ENCODE data around the gene LAGE3.

LAGE3 gene

GRCh38 chrX:154490021-154490413 lies 10.9 kb upstream of the LAGE3 start:
- peaks cover 1% of the 10 kb centered on the region for H3K9me3 ChIP-seq (ENCODE audit: insufficient read depth, low read depth, low read length)
- no peak overlapping the region for H2AFZ ChIP-seq (ENCODE audit: insufficient read depth, low read length, poor library complexity)
- peaks cover 17% of the 10 kb centered on the region for H3K79me1 ChIP-seq (ENCODE audit: low read length)
- peak overlapping the region; percentile 92 for H4K91ac ChIP-seq (ENCODE audit: low read depth, low read length)
- peak overlapping the region; percentile 18 for H2BK120ac ChIP-seq (ENCODE audit: insufficient read depth, low read length, poor library complexity)
- H3K36me3 ChIP-seq (ENCODE audit: control insufficient read depth in 1 of 2, insufficient read depth in 2 of 2, low read length in 2 of 2): peaks cover 21 to 22% of the 10 kb centered on the region in 2 experiments
- H3K27me3 ChIP-seq (ENCODE audit: insufficient read depth, low read length): no peaks in the 10 kb centered on the region
- H3K4ac ChIP-seq (ENCODE audit: low read depth, low read length): peak overlapping the region; percentile 34
- WGBS (ENCODE audit: extremely low coverage, insufficient coverage, insufficient read length): no CpG with 5 or more reads among the region's 19 CpGs
- H2AK5ac ChIP-seq (ENCODE audit: low read length): peak overlapping the region; percentile 28
- peak overlapping the region; percentile 79 for H3K9ac ChIP-seq (ENCODE audit: low read length)
- H3K18ac ChIP-seq (ENCODE audit: low read length): peak overlapping the region; percentile 32
- no peak overlapping the region for H2BK12ac ChIP-seq (ENCODE audit: low read length)
- peaks cover 20 to 22% of the 10 kb centered on the region in 2 experiments for H3K4me1 ChIP-seq (ENCODE audit: control insufficient read depth in 1 of 2, insufficient read depth in 2 of 2, low read length in 2 of 2)
- peak overlapping the region; percentile 87 for H3K4me2 ChIP-seq (ENCODE audit: low read length)
- peak overlapping the region; percentile 58 for H4K8ac ChIP-seq (ENCODE audit: low read depth, low read length)
- peak overlapping the region; percentile 78 for H3K27ac ChIP-seq (ENCODE audit: low read depth, low read length)
- peaks cover 16% of the 10 kb centered on the region for H3K79me2 ChIP-seq (ENCODE audit: control insufficient read depth, insufficient read depth, low read length, poor library complexity)
- peak in 1 of 2 donors; percentile 13 for DNase-seq
- H3K23ac ChIP-seq (ENCODE audit: low read length): no peak overlapping the region
- peak overlapping the region; percentile 68 for H3K4me3 ChIP-seq (ENCODE audit: low read depth, low read length)
- H2BK5ac ChIP-seq (ENCODE audit: low read depth, low read length, poor library complexity): peak overlapping the region; percentile 78
- peak overlapping the region; percentile 59 for H4K12ac ChIP-seq (ENCODE audit: low read depth, low read length)
- H3K14ac ChIP-seq (ENCODE audit: low read length): peak overlapping the region; percentile 36

- no peak overlapping the region for H2BK5ac ChIP-seq (ENCODE audit: low read depth, low read length, poor library complexity)
- H3K4me2 ChIP-seq (ENCODE audit: low read length): peak overlapping the region; percentile 87
- peaks cover 1% of the 10 kb centered on the region for H3K9me3 ChIP-seq (ENCODE audit: insufficient read depth, low read depth, low read length)
- no peak overlapping the region for H3K4me3 ChIP-seq (ENCODE audit: low read depth, low read length)
- H2BK120ac ChIP-seq (ENCODE audit: insufficient read depth, low read length, poor library complexity): no peak overlapping the region
- peak overlapping the region; percentile 43 for H3K4ac ChIP-seq (ENCODE audit: low read depth, low read length)
- H3K14ac ChIP-seq (ENCODE audit: low read length): no peak overlapping the region
- no peak overlapping the region for H4K8ac ChIP-seq (ENCODE audit: low read depth, low read length)
- WGBS (ENCODE audit: extremely low coverage, insufficient coverage, insufficient read length): no CpG with 5 or more reads among the region's 4 CpGs
- peaks cover 29 to 30% of the 10 kb centered on the region in 2 experiments for H3K36me3 ChIP-seq (ENCODE audit: control insufficient read depth in 1 of 2, insufficient read depth in 2 of 2, low read length in 2 of 2)
- peaks cover 16% of the 10 kb centered on the region for H3K79me2 ChIP-seq (ENCODE audit: control insufficient read depth, insufficient read depth, low read length, poor library complexity)
- no peak overlapping the region for H4K91ac ChIP-seq (ENCODE audit: low read depth, low read length)
- peak overlapping the region; percentile 35 for H2BK12ac ChIP-seq (ENCODE audit: low read length)
- peaks cover 20 to 22% of the 10 kb centered on the region in 2 experiments for H3K4me1 ChIP-seq (ENCODE audit: control insufficient read depth in 1 of 2, insufficient read depth in 2 of 2, low read length in 2 of 2)
- H2AK5ac ChIP-seq (ENCODE audit: low read length): no peak overlapping the region
- H3K27ac ChIP-seq (ENCODE audit: low read depth, low read length): no peak overlapping the region
- no peak overlapping the region for H3K18ac ChIP-seq (ENCODE audit: low read length)
- H3K27me3 ChIP-seq (ENCODE audit: insufficient read depth, low read length): no peaks in the 10 kb centered on the region
- H3K23ac ChIP-seq (ENCODE audit: low read length): no peak overlapping the region
- H3K79me1 ChIP-seq (ENCODE audit: low read length): peaks cover 17% of the 10 kb centered on the region
- peak overlapping the region; percentile 60 for H4K12ac ChIP-seq (ENCODE audit: low read depth, low read length)
- no peak for DNase-seq
- no peak overlapping the region for H2AFZ ChIP-seq (ENCODE audit: insufficient read depth, low read length, poor library complexity)
- H3K9ac ChIP-seq (ENCODE audit: low read length): no peak overlapping the region
These were observed 10.1 kb upstream of the LAGE3 start for GRCh38 chrX:154489182-154489581.

GRCh38 chrX:154488336-154489075 lies 9.4 kb upstream of the LAGE3 start:
- peaks cover 31 to 34% of the 10 kb centered on the region in 2 experiments for H3K36me3 ChIP-seq (ENCODE audit: control insufficient read depth in 1 of 2, insufficient read depth in 2 of 2, low read length in 2 of 2)
- H2AK5ac ChIP-seq (ENCODE audit: low read length): no peak overlapping the region
- H3K14ac ChIP-seq (ENCODE audit: low read length): no peak overlapping the region
- H3K79me1 ChIP-seq (ENCODE audit: low read length): peaks cover 17% of the 10 kb centered on the region
- no peak overlapping the region for H3K4me2 ChIP-seq (ENCODE audit: low read length)
- H3K4me1 ChIP-seq (ENCODE audit: control insufficient read depth in 1 of 2, insufficient read depth in 2 of 2, low read length in 2 of 2): peaks cover 20 to 22% of the 10 kb centered on the region in 2 experiments
- no peak overlapping the region for H2BK5ac ChIP-seq (ENCODE audit: low read depth, low read length, poor library complexity)
- no peak overlapping the region for H4K91ac ChIP-seq (ENCODE audit: low read depth, low read length)
- peaks cover 16% of the 10 kb centered on the region for H3K79me2 ChIP-seq (ENCODE audit: control insufficient read depth, insufficient read depth, low read length, poor library complexity)
- no peak overlapping the region for H2BK120ac ChIP-seq (ENCODE audit: insufficient read depth, low read length, poor library complexity)
- no CpG with 5 or more reads among the region's 20 CpGs for WGBS (ENCODE audit: extremely low coverage, insufficient coverage, insufficient read length)
- no peaks in the 10 kb centered on the region for H3K27me3 ChIP-seq (ENCODE audit: insufficient read depth, low read length)
- no peak overlapping the region for H3K9ac ChIP-seq (ENCODE audit: low read length)
- DNase-seq: no peak
- peaks cover 1% of the 10 kb centered on the region for H3K9me3 ChIP-seq (ENCODE audit: insufficient read depth, low read depth, low read length)
- H4K12ac ChIP-seq (ENCODE audit: low read depth, low read length): no peak overlapping the region
- H3K23ac ChIP-seq (ENCODE audit: low read length): no peak overlapping the region
- H4K8ac ChIP-seq (ENCODE audit: low read depth, low read length): no peak overlapping the region
- no peak overlapping the region for H2BK12ac ChIP-seq (ENCODE audit: low read length)
- no peak overlapping the region for H2AFZ ChIP-seq (ENCODE audit: insufficient read depth, low read length, poor library complexity)
- no peak overlapping the region for H3K27ac ChIP-seq (ENCODE audit: low read depth, low read length)
- H3K4ac ChIP-seq (ENCODE audit: low read depth, low read length): no peak overlapping the region
- H3K18ac ChIP-seq (ENCODE audit: low read length): no peak overlapping the region
- H3K4me3 ChIP-seq (ENCODE audit: low read depth, low read length): no peak overlapping the region

GRCh38 chrX:154487518-154488290 lies 8.6 kb upstream of the LAGE3 start:
- no peaks in the 10 kb centered on the region for H3K27me3 ChIP-seq (ENCODE audit: insufficient read depth, low read length)
- no CpG with 5 or more reads among the region's 28 CpGs for WGBS (ENCODE audit: extremely low coverage, insufficient coverage, insufficient read length)

More at GRCh38 chrX:154487518-154488290, 8.6 kb upstream of the LAGE3 start:
- no peak overlapping the region for H3K9ac ChIP-seq (ENCODE audit: low read length)
- H2AK5ac ChIP-seq (ENCODE audit: low read length): peak overlapping the region; percentile 1
- H3K79me2 ChIP-seq (ENCODE audit: control insufficient read depth, insufficient read depth, low read length, poor library complexity): peaks cover 16% of the 10 kb centered on the region
- no peak overlapping the region for H2BK5ac ChIP-seq (ENCODE audit: low read depth, low read length, poor library complexity)
- DNase-seq: no peak
- H3K79me1 ChIP-seq (ENCODE audit: low read length): peaks cover 17% of the 10 kb centered on the region
- H3K27ac ChIP-seq (ENCODE audit: low read depth, low read length): peak overlapping the region; percentile 93
- H3K36me3 ChIP-seq (ENCODE audit: control insufficient read depth in 1 of 2, insufficient read depth in 2 of 2, low read length in 2 of 2): peaks cover 31 to 34% of the 10 kb centered on the region in 2 experiments
- peaks cover 1% of the 10 kb centered on the region for H3K9me3 ChIP-seq (ENCODE audit: insufficient read depth, low read depth, low read length)
- H4K12ac ChIP-seq (ENCODE audit: low read depth, low read length): no peak overlapping the region
- no peak overlapping the region for H3K14ac ChIP-seq (ENCODE audit: low read length)
- no peak overlapping the region for H2BK120ac ChIP-seq (ENCODE audit: insufficient read depth, low read length, poor library complexity)
- H2BK12ac ChIP-seq (ENCODE audit: low read length): no peak overlapping the region
- H3K4me1 ChIP-seq (ENCODE audit: control insufficient read depth in 1 of 2, insufficient read depth in 2 of 2, low read length in 2 of 2): peaks cover 20 to 22% of the 10 kb centered on the region in 2 experiments
- H4K91ac ChIP-seq (ENCODE audit: low read depth, low read length): peak overlapping the region; percentile 1
- H3K4me2 ChIP-seq (ENCODE audit: low read length): peak overlapping the region; percentile 70
- H3K4me3 ChIP-seq (ENCODE audit: low read depth, low read length): no peak overlapping the region
- H3K18ac ChIP-seq (ENCODE audit: low read length): no peak overlapping the region
- no peak overlapping the region for H3K23ac ChIP-seq (ENCODE audit: low read length)
- no peak overlapping the region for H2AFZ ChIP-seq (ENCODE audit: insufficient read depth, low read length, poor library complexity)
- H4K8ac ChIP-seq (ENCODE audit: low read depth, low read length): no peak overlapping the region
- H3K4ac ChIP-seq (ENCODE audit: low read depth, low read length): peak overlapping the region; percentile 15
